Activated CD4-positive, alpha-beta T cell treated with anti-CD3 and anti-CD28 coated beads, Interleukin-2, Interleukin-4, amounts not matched to agents 100 ng/mL and 50 ng/mL, durations not matched to agents 16 hours and 8 hours (primary cell): Measurements from ENCODE around the gene ACTBL2.
"Not testable (repeated sequence)": the region's sequence is repeated elsewhere in the genome, so short reads cannot be mapped to it uniquely, and the experiment has no call there.

ENCODE experiments used
- DNase-seq: peaks from one replicate; pipeline ENCODE4 v3.0.0-alpha.2; 2020; ENCODE audit warnings: low spot score

ACTBL2 gene

GRCh38 chr5:57482671-57483106, at the start of gene ACTBL2:
ACTBL2 (minus strand) TSS chr5:57482811; CDS start chr5:57482707, 104 bp downstream.
- no peak for DNase-seq

GRCh38 chr5:57531333-57531732, 48.7 kb upstream of the ACTBL2 start:
- DNase-seq = no peak

GRCh38 chr5:57529864-57530263, 47.3 kb upstream of the ACTBL2 start:
- no peak for DNase-seq

GRCh38 chr5:57527870-57528269, 45.3 kb upstream of the ACTBL2 start:
- no peak for DNase-seq

GRCh38 chr5:57524348-57525060, 41.9 kb upstream of the ACTBL2 start:
- no peak for DNase-seq

- DNase-seq = not testable (repeated sequence)
Observed at GRCh38 chr5:57522477-57522876, 39.9 kb upstream of the ACTBL2 start.

GRCh38 chr5:57518415-57518814, 35.8 kb upstream of the ACTBL2 start:
- DNase-seq = not testable (repeated sequence)

GRCh38 chr5:57517250-57517649, 34.6 kb upstream of the ACTBL2 start:
- DNase-seq = no peak

GRCh38 chr5:57513785-57514184, 31.2 kb upstream of the ACTBL2 start:
- no peak for DNase-seq

GRCh38 chr5:57511321-57511720, 28.7 kb upstream of the ACTBL2 start:
- no peak for DNase-seq

- DNase-seq = no peak
Observed at GRCh38 chr5:57509501-57510260, 27.1 kb upstream of the ACTBL2 start.

- no peak for DNase-seq
Observed at GRCh38 chr5:57508211-57508610, 25.6 kb upstream of the ACTBL2 start.

GRCh38 chr5:57505272-57506200, 22.9 kb upstream of the ACTBL2 start:
- DNase-seq = no peak

- DNase-seq = no peak
Observed at GRCh38 chr5:57504357-57504756, 21.7 kb upstream of the ACTBL2 start.

- no peak for DNase-seq
Observed at GRCh38 chr5:57503433-57503832, 20.8 kb upstream of the ACTBL2 start.

- DNase-seq = no peak
Observed at GRCh38 chr5:57501414-57502201, 19.0 kb upstream of the ACTBL2 start.

GRCh38 chr5:57499262-57500050, 16.8 kb upstream of the ACTBL2 start:
- DNase-seq = peak; percentile 44

GRCh38 chr5:57497733-57498132, 15.1 kb upstream of the ACTBL2 start:
- no peak for DNase-seq

GRCh38 chr5:57495285-57496086, 12.9 kb upstream of the ACTBL2 start:
- no peak for DNase-seq
